SU-DHL-6 (cell line): ENCODE results near the gene IGFL4.

Experiments
- H2AFZ ChIP-seq: fragments of 200-600 bp; sonication (generic); 2 replicates; pipeline ENCODE4 v1.6.1; 2014; ENCODE audit warnings: low read depth, mild to moderate bottlenecking, moderate library complexity, mixed read lengths, antibody characterized with exemption, low read length; ENCODE audit not compliant: severe bottlenecking
- H3F3A ChIP-seq: fragments of 200-600 bp; shearing (Covaris generic); 2 replicates; pipeline ENCODE4 v1.6.0; 2016; ENCODE audit warnings: antibody characterized with exemption, mild to moderate bottlenecking; ENCODE audit not compliant: insufficient read depth
- H3K27ac ChIP-seq: fragments of 200-600 bp; sonication (generic); 2 replicates; pipeline ENCODE4 v1.5.1; 2016; ENCODE audit warnings: low read depth, mild to moderate bottlenecking, low read length, moderate library complexity, mixed read lengths
- H3K27me3 ChIP-seq: fragments of 200-600 bp; sonication (generic), shearing (Covaris generic); 2 replicates; pipeline ENCODE4 v1.6.0; 2014; ENCODE audit warnings: mild to moderate bottlenecking, low read length
- H3K36me3 ChIP-seq: fragments of 200-600 bp; sonication (generic); 2 replicates; pipeline ENCODE4 v1.6.1; 2014; ENCODE audit warnings: mild to moderate bottlenecking, low read length, mixed read lengths
- H3K4me2 ChIP-seq: fragments of 300-600, 200-600 bp; shearing (Covaris generic), sonication (generic); 2 replicates; pipeline ENCODE4 v1.6.0; 2014; ENCODE audit warnings: low read length, low read depth, mild to moderate bottlenecking; ENCODE audit not compliant: poor library complexity, severe bottlenecking
- H3K4me3 ChIP-seq: fragments of 200-600 bp; sonication (generic); 2 replicates; pipeline ENCODE4 v1.5.1; 2014; ENCODE audit warnings: antibody characterized with exemption, low read length, mild to moderate bottlenecking, mixed read lengths; ENCODE audit not compliant: insufficient read depth, poor library complexity, severe bottlenecking
- H3K79me2 ChIP-seq: fragments of 200-600 bp; sonication (generic); 2 replicates; pipeline ENCODE4 v1.6.1; 2014; ENCODE audit warnings: mild to moderate bottlenecking, low read length, moderate library complexity; ENCODE audit not compliant: insufficient read depth
- H3K9ac ChIP-seq: fragments of 200-600 bp; sonication (generic); 2 replicates; pipeline ENCODE4 v1.7.0; 2014; ENCODE audit warnings: mild to moderate bottlenecking, low read length
- H3K9me2 ChIP-seq: fragments of 200-600 bp; sonication (generic); replicated peaks from 2 replicates; pipeline ENCODE4 v1.6.1; 2014; ENCODE audit warnings: low read length; ENCODE audit not compliant: insufficient read depth
- H3K9me3 ChIP-seq: fragments of 200-600 bp; sonication (generic); 2 replicates; pipeline ENCODE4 v1.6.1; 2014; ENCODE audit warnings: low read length, mixed read lengths; ENCODE audit not compliant: insufficient read depth
- H4K20me1 ChIP-seq: fragments of 200-600 bp; sonication (generic); 2 replicates; pipeline ENCODE4 v1.6.1; 2014; ENCODE audit warnings: low read depth, mild to moderate bottlenecking, antibody characterized with exemption, low read length, moderate library complexity, mixed read lengths
- EZH2phosphoT487 ChIP-seq: fragments of 200-600 bp; sonication (generic), shearing (Covaris generic); conservative IDR thresholded peaks from 2 replicates; pipeline ENCODE4 v1.6.1; 2018; ENCODE audit warnings: mild to moderate bottlenecking, antibody characterized with exemption, low read length, moderate library complexity, mixed read lengths
- TF ChIP-seq, protein P1 (sequence below): fragments of 200-600 bp; sonication (generic); IDR thresholded peaks from one replicate; pipeline ENCODE4 v1.5.1; 2017; ENCODE audit warnings: antibody characterized with exemption, mild to moderate bottlenecking, low read length, moderate library complexity; ENCODE audit not compliant: insufficient read depth, poor library complexity, severe bottlenecking

IGFL4 gene

DNA sequence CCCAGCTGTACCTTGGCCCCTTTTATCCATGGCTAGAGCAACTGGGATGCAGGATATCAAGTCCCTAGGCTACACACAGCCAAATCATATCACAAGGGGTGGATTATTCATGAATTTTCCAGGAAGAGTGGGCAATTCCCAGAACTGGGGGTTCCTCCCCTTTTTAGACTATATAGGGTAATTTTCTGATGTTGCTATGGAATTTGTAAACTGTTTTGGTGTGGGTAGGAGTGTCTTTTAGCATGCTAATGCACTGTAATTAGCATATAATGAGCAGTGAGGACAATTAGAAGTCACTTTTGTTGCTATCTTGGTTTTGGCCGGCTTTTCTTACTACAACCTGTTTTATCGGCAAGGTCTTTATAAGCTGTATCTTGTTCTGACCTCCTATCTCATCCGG, 18.0 kb upstream of the IGFL4 start:
- TF ChIP-seq EZH2phosphoT487, result no peak
- TF ChIP-seq, protein P1, sequence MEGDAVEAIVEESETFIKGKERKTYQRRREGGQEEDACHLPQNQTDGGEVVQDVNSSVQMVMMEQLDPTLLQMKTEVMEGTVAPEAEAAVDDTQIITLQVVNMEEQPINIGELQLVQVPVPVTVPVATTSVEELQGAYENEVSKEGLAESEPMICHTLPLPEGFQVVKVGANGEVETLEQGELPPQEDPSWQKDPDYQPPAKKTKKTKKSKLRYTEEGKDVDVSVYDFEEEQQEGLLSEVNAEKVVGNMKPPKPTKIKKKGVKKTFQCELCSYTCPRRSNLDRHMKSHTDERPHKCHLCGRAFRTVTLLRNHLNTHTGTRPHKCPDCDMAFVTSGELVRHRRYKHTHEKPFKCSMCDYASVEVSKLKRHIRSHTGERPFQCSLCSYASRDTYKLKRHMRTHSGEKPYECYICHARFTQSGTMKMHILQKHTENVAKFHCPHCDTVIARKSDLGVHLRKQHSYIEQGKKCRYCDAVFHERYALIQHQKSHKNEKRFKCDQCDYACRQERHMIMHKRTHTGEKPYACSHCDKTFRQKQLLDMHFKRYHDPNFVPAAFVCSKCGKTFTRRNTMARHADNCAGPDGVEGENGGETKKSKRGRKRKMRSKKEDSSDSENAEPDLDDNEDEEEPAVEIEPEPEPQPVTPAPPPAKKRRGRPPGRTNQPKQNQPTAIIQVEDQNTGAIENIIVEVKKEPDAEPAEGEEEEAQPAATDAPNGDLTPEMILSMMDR, result no peak
- H3K4me2 ChIP-seq, result no peak overlapping the region

DNA sequence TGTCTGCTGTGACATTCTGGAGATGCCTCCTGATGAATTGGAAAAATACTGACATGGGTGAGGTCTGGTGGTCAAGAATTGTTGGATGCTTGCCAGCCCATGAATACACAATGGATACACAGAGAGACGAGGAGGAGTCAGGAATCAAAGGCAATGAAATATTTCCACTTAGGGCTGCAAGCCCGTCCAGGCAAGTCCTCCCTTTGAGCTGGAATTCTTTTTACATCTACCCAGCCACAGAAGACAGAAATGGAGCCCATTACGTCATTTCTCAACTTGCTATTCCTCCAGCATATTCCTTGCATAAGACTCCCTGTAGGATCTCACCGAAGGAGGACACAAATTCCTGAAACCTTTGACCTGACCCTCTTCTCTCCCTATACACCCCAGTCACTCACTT, 15.7 kb upstream of the IGFL4 start:
- no peaks in the 10 kb centered on the region for H4K20me1 ChIP-seq
- no peaks in the 10 kb centered on the region for H3F3A ChIP-seq
- no peak overlapping the region for H2AFZ ChIP-seq
- no peaks in the 10 kb centered on the region for H3K9me2 ChIP-seq
- H3K4me2 ChIP-seq, result no peak overlapping the region
- no peak overlapping the region for H3K9ac ChIP-seq
- TF ChIP-seq EZH2phosphoT487, result no peak
- TF ChIP-seq, protein P1, result no peak
- no peaks in the 10 kb centered on the region for H3K27me3 ChIP-seq
- H3K79me2 ChIP-seq, result no peaks in the 10 kb centered on the region
- H3K27ac ChIP-seq, result no peak overlapping the region
- no peaks in the 10 kb centered on the region for H3K36me3 ChIP-seq
- H3K4me3 ChIP-seq, result no peak overlapping the region
- H3K9me3 ChIP-seq, result peaks cover 15% of the 10 kb centered on the region; the same call in 1 of the 2 replicates

More for the DNA sequence above, 18.0 kb upstream of the IGFL4 start:
- no peaks in the 10 kb centered on the region for H3K27me3 ChIP-seq
- H3K27ac ChIP-seq, result no peak overlapping the region
- no peak overlapping the region for H3K4me3 ChIP-seq
- no peaks in the 10 kb centered on the region for H3K36me3 ChIP-seq
- no peaks in the 10 kb centered on the region for H3K79me2 ChIP-seq
- no peak overlapping the region for H2AFZ ChIP-seq
- no peaks in the 10 kb centered on the region for H3F3A ChIP-seq
- H4K20me1 ChIP-seq, result no peaks in the 10 kb centered on the region
- peaks cover 15% of the 10 kb centered on the region; the same call in 1 of the 2 replicates for H3K9me3 ChIP-seq
- H3K9me2 ChIP-seq, result no peaks in the 10 kb centered on the region
- no peak overlapping the region for H3K9ac ChIP-seq

DNA sequence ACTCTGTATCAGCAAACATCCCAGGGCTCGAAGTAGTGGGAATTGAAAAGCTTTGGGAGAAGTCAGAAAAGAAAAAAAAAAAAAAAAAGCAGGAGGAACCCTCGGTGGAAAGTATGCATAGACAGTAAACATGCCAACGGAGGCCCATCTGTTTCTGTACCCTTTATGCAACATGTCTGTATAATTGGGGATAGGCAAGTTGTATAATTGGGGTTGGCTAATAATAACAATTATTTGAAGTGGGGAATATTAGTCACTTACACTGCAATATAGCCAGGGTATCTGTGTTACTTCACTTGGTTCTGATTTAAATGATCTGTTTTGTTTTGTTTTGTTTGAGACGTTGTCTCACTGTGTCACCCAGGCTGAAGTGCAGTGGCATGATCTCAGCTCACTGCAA, 12.1 kb upstream of the IGFL4 start:
- H3K4me3 ChIP-seq, result no peak overlapping the region
- no peaks in the 10 kb centered on the region for H3K27me3 ChIP-seq
- no peaks in the 10 kb centered on the region for H3K9me2 ChIP-seq
- H4K20me1 ChIP-seq, result no peaks in the 10 kb centered on the region
- H3K9ac ChIP-seq, result no peak overlapping the region
- TF ChIP-seq, protein P1, result no peak
- TF ChIP-seq EZH2phosphoT487, result no peak
- no peaks in the 10 kb centered on the region for H3K9me3 ChIP-seq
- no peak overlapping the region for H2AFZ ChIP-seq
- no peak overlapping the region for H3K27ac ChIP-seq
- H3K4me2 ChIP-seq, result no peak overlapping the region
- no peaks in the 10 kb centered on the region for H3F3A ChIP-seq
- no peaks in the 10 kb centered on the region for H3K79me2 ChIP-seq
- no peaks in the 10 kb centered on the region for H3K36me3 ChIP-seq
